MM.1S (cell line): ENCODE data around the gene MFSD6L.

Experiments used
- CTCF ChIP-seq: fragments of 300-600 bp; sonication (generic); IDR thresholded peaks from 2 replicates; pipeline ENCODE4 v1.5.1; 2016; ENCODE audit warnings: antibody characterized with exemption, low read length, mixed read lengths
- EZH2 ChIP-seq: fragments of 300-600 bp; sonication (generic); optimal IDR thresholded peaks from 2 replicates; pipeline ENCODE3; 2017; ENCODE audit warnings: low read depth, mild to moderate bottlenecking, antibody characterized with exemption, low read length, mixed read lengths
- EZH2phosphoT487 ChIP-seq: fragments of 300-600 bp; sonication (generic); IDR thresholded peaks from 2 replicates; pipeline ENCODE4 v1.6.1; 2018; ENCODE audit warnings: antibody characterized with exemption, low read length

GRCh38 chr17:8829036-8829941 is 30.1 kb upstream of the MFSD6L start:
- TF ChIP-seq CTCF (no peak), EZH2 (no peak), EZH2phosphoT487 (no peak)
